GM12875 (cell line): ENCODE data around the gene HCN2.

Experiments used
- H3K4me3 ChIP-seq: one replicate; pipeline ENCODE4 v1.5.1; 2011; ENCODE audit warnings: low read depth, low read length, control low read depth
- CTCF ChIP-seq: IDR thresholded peaks from 2 replicates; pipeline ENCODE4 v1.5.1; 2011; ENCODE audit warnings: low read depth, mild to moderate bottlenecking, control low read depth, inconsistent platforms, low read length, moderate library complexity, borderline replicate concordance; ENCODE audit not compliant: insufficient read depth

The HCN2 gene

GRCh38 chr19:616062-616700 is 26.5 kb downstream of the HCN2 start:
- TF ChIP-seq CTCF = no peak
- no peak overlapping the region for H3K4me3 ChIP-seq

GRCh38 chr19:616747-617526 is 27.3 kb downstream of the HCN2 start:
- no peak overlapping the region for H3K4me3 ChIP-seq
- no peak for TF ChIP-seq CTCF

DNA sequence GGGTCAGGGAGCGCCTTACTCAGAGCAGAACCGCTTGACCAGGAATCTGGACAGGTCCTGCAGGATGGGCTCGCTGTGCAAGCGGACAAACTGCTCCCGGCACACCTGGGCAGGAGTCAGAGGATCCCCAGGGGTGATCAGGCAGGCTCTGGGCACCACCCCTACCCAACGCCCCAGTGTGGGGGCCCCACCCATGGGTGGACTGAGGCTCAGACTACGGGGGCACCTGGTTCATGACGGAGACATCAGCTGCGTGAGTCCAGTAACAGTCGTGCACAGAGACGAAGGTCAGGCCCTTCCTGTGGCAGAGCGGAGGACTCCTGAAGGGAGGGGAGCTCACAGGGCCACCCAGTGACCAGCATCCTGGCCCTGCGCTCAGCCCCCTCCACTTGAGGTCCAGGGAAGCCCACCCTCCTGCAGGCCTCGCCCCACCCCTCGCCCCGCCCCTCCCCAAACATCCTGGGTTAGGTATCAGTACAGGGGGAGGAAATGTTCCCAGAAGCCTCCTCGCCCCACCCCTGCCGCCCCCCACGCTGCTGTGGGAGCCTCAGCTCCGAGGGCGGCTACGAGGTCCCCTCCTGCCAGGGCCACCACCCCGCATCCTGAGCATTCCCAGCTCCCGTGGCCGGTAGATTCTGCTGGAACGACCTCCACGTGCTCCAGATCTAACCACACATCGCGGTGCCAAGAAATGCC is 28.0 kb downstream of the HCN2 start:
- H3K4me3 ChIP-seq = no peak overlapping the region
- TF ChIP-seq CTCF = no peak

GRCh38 chr19:618247-618619 is 28.6 kb downstream of the HCN2 start:
- H3K4me3 ChIP-seq = no peak overlapping the region
- TF ChIP-seq CTCF = no peak

DNA sequence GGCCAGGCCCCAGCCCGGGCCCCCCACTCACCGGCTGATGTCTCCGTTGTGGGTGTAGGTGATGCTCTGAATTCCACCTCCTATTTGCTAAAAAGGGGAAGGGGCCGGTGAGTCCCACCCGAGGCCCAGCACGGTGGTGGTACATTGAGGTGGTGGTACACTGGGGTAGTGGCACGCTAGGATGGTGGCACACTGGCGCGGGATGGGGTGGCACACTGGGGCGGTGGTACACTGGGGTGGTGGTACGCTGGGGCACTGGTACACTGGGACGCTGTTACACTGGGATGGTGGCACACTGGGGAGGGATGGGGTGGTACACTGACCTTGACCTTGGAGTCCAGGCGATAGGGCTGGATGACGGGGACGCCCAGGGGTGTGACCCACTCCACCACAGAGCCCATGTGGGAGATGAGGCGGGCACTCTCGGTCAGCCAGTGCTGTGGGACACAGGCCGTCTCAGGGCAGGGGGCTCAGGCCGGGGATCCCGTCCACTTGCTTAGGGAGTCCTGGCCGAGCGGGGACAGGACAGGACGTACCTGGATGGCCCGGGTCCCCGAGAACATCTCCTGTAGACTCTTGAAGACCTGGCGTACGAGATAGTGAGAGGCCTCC is 29.1 kb downstream of the HCN2 start:
- H3K4me3 ChIP-seq = no peak overlapping the region
- TF ChIP-seq CTCF = no peak

- TF ChIP-seq CTCF = no peak
- H3K4me3 ChIP-seq = no peak overlapping the region
These were observed 29.8 kb downstream of the HCN2 start for GRCh38 chr19:619286-620002.
